GM18867 (cell line): ENCODE measurements around the gene PCDHGB5.
A peak's percentile ranks its signal among the peaks of the same experiment; 100 is the strongest.
"Not testable (repeated sequence)": the region's sequence is repeated elsewhere in the genome, so short reads cannot be mapped to it uniquely, and the experiment has no call there.

ENCODE experiments used
- ATAC-seq: cut with Tn5 transposase; IDR thresholded peaks from one replicate; pipeline ENCODE4 v1.9.1; 2021; ENCODE audit warnings: mild to moderate bottlenecking, moderate library complexity; ENCODE audit not compliant: unreplicated experiment

PCDHGB5 gene

GRCh38 chr5:141375444-141376155, 22.1 kb upstream of the PCDHGB5 start:
- ATAC-seq, result not testable (repeated sequence)

- ATAC-seq, result no peak
These were observed 15.1 kb upstream of the PCDHGB5 start, which contains the start of gene PCDHGA7 for GRCh38 chr5:141382469-141383294. Gene PCDHGA7 (plus strand): TSS chr5:141382742. CDS start chr5:141382900, 158 bp downstream.

GRCh38 chr5:141383345-141383744, 14.4 kb upstream of the PCDHGB5 start:
- no peak for ATAC-seq

DNA sequence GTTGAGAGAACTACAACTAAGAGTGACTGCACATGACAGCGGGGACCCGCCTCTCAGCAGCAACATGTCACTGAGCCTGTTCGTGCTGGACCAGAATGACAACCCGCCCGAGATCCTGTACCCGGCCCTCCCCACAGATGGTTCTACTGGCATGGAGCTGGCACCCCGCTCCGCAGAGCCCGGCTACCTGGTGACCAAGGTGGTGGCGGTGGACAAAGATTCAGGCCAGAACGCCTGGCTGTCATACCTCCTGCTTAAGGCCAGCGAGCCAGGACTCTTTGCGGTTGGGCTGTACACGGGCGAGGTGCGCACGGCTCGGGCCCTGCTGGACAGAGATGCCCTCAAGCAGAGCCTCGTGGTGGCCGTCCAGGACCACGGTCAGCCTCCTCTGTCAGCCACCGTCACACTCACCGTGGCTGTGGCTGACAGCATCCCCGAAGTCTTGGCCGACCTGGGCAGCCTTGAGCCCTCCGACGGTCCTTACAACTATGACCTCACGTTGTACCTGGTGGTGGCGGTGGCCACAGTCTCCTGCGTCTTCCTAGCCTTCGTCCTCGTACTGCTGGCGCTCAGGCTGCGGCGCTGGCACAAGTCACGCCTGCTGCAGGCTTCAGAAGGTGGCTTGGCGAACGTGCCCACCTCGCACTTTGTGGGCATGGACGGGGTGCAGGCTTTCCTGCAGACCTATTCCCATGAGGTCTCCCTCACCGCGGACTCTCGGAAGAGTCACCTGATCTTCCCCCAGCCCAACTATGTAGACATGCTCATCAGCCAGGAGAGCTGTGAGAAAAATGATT, 13.1 kb upstream of the PCDHGB5 start:
- ATAC-seq, result no peak

GRCh38 chr5:141387557-141388311, 10.0 kb upstream of the PCDHGB5 start, which contains the start of gene PCDHGB4:
Gene PCDHGB4 (plus strand): TSS chr5:141387698. CDS start chr5:141387885, 187 bp downstream.
- peak; percentile 71 for ATAC-seq

GRCh38 chr5:141388661-141389060, 9.1 kb upstream of the PCDHGB5 start:
- no peak for ATAC-seq

DNA sequence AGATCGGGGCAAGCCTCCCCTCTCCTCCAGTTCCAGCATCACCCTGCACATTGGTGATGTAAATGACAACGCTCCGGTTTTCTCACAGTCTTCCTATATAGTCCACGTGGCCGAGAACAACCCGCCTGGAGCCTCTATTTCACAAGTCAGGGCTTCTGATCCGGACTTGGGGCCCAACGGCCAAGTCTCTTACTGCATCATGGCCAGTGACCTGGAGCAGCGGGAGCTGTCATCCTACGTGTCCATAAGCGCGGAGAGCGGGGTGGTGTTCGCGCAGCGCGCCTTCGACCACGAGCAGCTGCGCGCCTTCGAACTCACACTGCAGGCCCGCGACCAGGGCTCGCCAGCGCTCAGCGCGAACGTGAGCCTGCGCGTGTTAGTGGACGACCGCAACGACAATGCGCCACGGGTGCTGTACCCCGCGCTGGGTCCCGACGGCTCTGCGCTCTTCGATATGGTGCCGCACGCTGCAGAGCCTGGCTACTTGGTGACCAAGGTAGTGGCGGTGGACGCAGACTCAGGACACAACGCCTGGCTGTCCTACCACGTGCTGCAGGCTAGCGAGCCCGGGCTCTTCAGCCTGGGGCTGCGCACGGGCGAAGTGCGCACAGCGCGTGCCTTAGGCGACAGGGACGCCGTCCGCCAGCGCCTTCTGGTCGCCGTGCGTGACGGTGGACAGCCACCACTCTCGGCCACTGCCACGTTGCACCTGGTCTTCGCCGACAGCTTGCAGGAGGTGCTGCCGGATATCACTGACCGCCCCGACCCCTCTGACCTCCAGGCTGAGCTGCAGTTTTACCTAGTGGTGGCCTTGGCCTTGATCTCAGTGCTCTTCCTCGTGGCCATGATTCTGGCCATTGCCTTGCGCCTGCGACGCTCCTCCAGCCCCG, 8.3 kb upstream of the PCDHGB5 start:
- ATAC-seq, result no peak

- ATAC-seq, result no peak
These were observed 5.1 kb upstream of the PCDHGB5 start, which contains the start of gene PCDHGA8 for GRCh38 chr5:141392429-141393198. Gene PCDHGA8 (plus strand): TSS chr5:141392633. CDS start chr5:141392814, 181 bp downstream.

- no peak for ATAC-seq
These were observed 4.5 kb upstream of the PCDHGB5 start for GRCh38 chr5:141393267-141393666.

- not testable (repeated sequence) for ATAC-seq
These were observed 3.2 kb upstream of the PCDHGB5 start for GRCh38 chr5:141394401-141395187.

- no peak for ATAC-seq
These were observed 861 bp downstream of the PCDHGB5 start for GRCh38 chr5:141398608-141399007.

GRCh38 chr5:141399555-141400258, 2.0 kb downstream of the PCDHGB5 start:
- no peak for ATAC-seq

DNA sequence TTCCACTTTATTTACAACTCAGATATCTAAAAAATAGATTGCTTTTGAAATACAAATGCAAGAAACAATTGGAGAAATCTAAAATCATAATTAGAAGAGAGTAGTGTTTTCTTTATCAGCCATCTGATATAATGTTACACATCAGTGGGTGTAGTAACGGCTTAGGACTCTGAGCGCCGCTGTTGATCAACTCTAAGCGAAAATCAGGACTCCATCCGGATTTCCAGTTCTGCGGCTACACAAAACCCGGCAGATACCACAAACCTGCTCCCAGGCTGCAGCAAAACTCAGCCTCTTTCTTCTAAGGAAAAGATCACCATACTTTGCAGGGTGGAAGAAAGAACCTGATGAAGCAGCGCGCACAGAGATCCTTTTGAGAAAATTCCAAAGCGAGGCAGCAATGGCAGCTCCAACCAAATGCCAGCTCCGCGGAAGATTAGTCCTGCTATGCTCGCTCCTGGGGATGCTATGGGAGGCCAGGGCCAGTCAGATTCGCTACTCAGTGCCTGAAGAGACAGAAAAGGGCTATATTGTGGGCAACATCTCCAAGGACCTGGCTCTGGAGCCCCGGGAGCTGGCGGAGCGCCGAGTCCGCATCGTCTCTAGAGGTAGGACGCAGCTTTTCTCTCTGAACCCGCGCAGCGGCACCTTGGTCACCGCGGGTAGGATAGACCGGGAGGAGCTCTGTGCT, 5.0 kb downstream of the PCDHGB5 start, which contains the start of gene PCDHGA9:
PCDHGA9 (plus strand) TSS at position 226 of the 691 bp plus-strand sequence; CDS start at position 401, 175 bp downstream.
- ATAC-seq, result no peak

DNA sequence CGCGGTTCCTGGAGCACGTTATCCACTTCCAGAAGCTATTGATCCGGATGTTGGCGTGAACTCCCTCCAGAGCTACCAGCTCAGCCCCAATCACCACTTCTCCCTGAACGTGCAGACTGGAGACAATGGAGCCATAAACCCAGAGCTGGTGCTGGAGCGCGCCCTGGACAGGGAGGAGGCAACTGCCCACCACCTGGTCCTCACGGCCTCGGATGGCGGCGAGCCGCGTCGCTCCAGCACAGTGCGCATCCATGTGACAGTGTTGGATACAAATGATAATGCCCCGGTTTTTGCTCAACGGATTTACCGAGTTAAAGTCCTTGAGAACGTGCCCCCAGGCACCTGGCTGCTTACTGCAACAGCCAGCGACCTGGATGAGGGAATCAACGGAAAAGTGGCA, 5.6 kb downstream of the PCDHGB5 start:
- ATAC-seq, result no peak

- not testable (repeated sequence) for ATAC-seq
These were observed 10.2 kb downstream of the PCDHGB5 start, which contains the start of gene PCDHGB6 for GRCh38 chr5:141407790-141408505. Gene PCDHGB6 (plus strand): TSS chr5:141408021. CDS start chr5:141408203, 182 bp downstream.
